ENCODE results near the gene CFAP157.

DNA sequence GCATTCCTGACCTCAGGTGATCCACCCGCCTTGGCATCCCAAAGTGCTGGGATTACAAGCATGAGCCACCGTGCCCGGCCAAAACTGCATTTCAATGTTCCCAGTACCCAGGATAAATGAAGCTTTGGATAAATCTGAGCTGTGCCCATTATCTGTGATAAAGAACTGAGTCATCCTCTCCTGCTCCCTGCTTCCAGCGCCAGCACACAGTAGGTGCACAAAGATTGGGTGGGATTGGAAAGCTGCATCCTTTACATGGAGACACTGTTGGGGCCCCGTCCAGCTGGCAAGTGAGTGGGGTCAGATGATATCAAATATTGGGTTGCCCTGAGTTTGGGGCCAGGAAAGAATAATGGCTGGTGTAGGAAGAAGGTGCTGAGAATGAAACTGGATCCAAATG, 54.3 kb downstream of the CFAP157 start:
- no peak for TF ChIP-seq POLR2A (IDR thresholded peaks at IDR 0.05)
- TF ChIP-seq, protein P1, sequence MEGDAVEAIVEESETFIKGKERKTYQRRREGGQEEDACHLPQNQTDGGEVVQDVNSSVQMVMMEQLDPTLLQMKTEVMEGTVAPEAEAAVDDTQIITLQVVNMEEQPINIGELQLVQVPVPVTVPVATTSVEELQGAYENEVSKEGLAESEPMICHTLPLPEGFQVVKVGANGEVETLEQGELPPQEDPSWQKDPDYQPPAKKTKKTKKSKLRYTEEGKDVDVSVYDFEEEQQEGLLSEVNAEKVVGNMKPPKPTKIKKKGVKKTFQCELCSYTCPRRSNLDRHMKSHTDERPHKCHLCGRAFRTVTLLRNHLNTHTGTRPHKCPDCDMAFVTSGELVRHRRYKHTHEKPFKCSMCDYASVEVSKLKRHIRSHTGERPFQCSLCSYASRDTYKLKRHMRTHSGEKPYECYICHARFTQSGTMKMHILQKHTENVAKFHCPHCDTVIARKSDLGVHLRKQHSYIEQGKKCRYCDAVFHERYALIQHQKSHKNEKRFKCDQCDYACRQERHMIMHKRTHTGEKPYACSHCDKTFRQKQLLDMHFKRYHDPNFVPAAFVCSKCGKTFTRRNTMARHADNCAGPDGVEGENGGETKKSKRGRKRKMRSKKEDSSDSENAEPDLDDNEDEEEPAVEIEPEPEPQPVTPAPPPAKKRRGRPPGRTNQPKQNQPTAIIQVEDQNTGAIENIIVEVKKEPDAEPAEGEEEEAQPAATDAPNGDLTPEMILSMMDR (IDR thresholded peaks at IDR 0.05), result no peak
